HG02884 (cell line): Measurements from ENCODE around the gene RGS7.
A peak's percentile ranks its signal among the peaks of the same experiment; 100 is the strongest.
"Not testable (repeated sequence)": the region's sequence is repeated elsewhere in the genome, so short reads cannot be mapped to it uniquely, and the experiment has no call there.

Experiments used
- ATAC-seq: cut with Tn5 transposase; IDR thresholded peaks from one replicate; pipeline ENCODE4 v1.9.1; 2021; ENCODE audit warnings: mild to moderate bottlenecking, moderate library complexity; ENCODE audit not compliant: unreplicated experiment

Gene RGS7

DNA sequence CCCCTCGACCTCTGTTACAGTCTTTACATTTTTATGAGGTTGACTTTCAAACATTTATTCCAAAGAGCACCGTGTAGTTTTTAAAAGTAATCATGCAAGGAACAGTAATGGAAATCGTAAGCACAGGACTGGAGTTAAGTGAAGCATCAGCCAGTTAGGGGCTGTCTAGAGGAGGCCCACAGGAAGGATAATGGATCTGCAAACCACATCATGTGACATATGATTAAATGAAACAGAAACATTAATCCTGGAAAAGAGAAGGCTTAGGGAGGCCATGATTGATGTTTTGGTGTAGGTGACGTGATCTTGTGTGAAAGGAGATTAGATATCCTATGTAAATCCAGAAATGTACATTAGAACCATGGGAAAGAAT, 25.0 kb downstream of the RGS7 start:
- no peak for ATAC-seq

DNA sequence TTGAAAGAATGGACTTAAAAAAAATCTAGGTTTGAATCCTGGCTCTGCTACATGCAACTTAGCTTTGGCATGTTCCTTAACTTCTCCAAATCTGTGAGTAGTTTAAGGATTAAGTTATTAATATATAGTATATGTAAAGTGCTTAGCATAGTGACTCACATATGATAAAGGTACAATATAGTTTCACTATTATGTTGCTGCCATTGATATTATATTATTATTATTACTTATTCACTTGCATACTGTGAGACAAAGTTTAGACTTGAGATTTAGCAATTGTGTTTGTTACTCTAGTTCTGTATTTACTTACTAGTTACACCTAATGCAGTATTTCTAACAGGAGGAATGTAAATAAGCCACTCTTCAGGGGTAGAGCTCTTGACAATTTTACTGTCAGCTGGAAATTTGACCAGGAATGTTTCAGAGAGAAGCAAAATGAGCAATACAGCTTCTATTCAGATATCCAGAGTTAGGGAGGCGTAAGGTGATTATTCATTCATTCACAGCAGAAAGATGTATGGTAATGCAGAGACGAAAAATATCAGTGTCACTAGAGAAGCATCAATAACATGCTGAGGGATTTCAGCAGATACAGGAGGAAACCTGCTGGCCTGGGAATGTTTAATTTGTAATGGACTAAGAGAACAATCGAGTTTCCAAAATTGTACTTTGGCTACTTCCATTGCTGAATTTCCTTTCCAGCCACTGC, 25.5 kb downstream of the RGS7 start:
- peak; percentile 33 for ATAC-seq

DNA sequence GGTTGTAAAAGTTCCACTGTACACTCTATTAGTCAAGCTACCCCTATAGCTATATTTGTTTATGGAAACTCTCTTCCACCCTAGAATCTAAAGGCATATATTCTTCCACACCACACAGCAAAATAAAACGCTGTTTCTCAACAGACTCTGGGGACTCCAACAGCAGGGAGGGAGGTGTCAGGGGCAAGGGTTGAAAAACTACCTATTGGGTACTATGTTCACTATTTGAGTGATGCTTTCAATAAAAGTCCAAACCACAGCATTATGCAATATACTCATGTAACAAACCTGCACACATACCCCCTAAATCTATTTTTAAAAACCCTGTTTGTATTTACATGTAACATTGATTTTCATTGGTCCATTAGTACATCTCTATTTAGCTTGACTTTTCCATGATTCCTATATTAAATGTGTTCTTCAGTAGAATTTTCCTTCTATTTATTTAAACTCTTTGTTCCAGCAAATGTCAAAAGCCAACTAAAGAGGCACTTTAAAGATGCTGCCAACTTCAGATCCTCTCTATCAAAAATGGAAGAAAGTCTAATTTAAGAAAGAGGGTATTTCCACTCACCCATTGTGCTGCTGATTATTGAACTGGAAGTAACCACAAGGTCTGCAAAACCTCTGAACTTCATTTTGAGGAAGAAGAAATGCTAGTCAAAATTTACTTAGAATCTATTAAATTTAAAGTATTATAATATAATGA, 26.2 kb downstream of the RGS7 start:
- peak; percentile 70 for ATAC-seq

DNA sequence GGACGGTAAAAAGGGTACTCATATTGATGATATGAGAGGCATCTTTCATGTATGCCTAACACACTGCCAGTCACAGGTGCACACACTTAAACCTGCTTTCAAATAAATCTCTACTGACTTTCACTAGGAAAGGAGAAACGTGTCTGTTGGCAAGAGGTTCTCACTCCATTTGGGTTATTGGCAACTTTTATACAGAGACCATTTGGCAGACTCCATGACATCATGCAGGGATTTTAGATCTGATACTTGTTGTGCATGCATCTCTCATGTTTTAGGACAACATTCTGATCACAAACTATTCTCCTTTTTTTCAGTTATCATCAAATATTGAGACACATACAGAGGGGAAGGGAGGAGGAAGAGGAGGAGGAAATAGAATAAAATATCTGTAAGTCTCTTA, 31.5 kb downstream of the RGS7 start:
- ATAC-seq, result no peak

DNA sequence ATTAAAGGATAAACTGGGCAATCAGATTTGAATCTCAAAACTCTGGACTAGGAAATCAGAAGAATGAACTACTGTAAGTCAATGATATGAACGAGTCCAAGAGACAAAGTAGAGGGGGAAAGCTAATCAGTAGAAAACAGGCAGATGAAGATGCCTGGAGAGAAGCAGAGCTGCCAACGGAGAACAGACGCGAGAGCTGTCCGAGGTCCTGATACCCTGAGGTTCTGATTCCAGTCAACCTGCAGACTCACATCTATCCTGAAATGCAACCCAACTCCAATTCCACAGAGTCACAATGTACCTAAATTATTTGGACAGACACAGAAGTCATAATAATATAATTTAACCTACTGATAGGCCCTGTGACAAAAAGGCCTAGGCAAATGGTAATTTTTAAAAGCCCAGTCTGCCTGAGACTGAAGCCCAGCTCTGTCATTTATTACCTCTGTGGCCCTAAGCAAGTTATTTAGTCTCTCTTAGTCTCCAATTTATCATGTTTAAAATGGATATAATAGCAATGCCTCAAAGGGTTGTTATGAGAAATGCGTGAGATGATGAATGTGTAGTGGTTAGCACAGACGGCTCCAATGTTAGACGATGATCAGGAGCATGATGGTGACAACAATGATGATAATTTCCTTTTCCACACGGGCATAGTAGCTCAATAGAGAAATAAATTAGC, 33.4 kb downstream of the RGS7 start:
- no peak for ATAC-seq

DNA sequence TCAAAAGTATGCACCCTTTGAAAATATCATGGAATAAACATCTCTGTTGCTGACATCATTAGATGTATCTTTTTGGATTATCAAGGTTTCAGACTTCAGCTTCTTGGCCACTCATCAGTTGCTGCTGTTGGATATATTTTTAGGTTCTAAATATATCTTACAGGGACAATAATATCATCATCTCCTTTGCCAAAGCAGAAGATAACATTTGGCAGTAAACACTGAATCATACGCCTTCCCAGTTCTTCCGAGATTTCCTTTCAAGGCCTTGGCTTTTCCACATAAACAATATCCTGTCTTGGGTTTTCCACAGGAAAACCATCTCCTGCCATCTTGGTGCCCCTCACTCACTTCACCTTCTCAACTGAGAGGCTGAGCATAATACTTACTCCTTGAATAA, 39.3 kb downstream of the RGS7 start:
- no peak for ATAC-seq

DNA sequence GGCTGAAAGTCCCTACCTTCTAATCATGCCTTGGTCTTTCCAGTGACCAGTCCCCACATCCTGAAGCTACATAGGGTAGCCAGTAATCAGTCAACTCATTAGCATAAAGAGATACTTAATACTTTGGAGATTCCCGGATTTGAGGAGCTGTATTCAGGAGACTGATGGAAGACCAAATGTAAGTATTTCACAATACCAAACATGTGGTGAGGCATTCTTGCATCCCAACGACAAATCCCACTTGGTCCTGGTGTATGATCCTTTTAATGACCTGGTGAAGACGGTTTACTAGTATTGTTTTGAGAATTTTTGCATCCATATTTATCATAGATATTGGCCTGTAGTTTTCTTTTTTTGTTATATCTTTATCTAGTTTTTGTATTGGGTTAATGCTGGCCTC, 40.6 kb downstream of the RGS7 start:
- ATAC-seq, result no peak

DNA sequence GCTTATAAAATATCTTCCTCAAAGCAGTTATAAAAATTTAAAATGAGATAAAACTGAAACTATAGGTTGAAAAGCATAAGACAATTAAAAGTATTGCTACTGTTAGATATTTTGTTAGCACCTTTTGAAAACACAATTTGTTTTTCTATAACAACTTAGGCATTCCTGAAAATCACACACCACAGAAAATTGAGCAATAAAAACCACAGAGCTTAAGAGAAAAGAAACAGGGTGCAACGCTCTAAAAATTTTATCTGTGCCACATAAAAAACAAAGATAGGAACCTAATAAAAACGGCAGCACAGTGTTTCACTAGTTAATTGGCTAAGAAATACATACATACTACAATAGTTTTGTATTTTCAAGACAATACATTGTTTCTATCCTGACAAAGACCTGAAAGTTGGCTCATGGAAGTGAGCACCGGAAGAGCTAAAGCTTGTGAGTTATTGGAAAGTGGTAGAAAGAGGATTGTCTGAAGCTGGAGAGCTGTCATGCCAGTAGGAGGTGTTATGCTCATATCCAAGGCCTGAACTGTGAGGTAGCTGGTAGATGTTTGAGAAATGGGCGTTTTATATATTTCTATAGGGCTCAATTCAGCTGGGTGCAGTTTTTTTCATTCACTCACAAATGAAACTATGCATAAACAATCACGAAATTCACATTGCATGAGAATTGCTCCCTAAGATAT, 45.8 kb downstream of the RGS7 start:
- ATAC-seq, result no peak

DNA sequence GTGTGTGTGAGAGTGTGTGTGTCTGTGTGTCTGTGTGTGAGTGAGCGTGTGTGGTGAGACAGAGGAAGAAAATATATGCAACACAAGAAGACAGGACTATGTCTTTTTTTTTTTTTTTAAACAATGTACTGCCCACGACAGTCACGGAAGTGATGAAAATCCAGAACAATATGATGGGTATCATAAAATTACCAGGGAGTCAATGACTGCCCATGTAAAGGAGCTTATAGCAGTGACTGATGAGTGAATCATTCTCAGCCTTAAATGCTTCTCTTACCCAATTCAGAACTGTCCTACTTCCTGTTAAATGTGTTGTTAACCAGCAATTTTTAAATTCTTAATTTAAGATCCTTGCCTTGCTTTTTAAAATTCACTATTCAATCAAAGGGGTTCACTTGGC, 46.6 kb downstream of the RGS7 start:
- ATAC-seq, result no peak

DNA sequence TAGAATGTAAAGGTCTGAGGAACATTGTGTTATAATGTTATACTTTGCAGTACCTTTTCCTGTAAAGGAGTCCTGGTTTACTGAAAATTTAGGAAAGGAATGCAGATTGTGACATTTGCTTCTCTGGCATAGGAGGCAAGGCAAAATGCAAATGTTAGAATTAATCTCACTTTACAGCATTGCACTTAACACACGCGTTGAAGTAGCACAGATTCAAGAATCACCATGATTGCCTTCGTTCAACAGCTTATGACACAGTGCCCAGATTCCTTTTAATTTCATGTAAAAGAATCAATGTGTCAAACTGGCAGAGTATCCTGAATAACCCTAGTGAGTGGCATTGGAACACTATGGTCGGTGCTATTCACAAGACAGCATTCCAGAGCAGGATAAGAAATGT, 47.4 kb downstream of the RGS7 start:
- no peak for ATAC-seq

DNA sequence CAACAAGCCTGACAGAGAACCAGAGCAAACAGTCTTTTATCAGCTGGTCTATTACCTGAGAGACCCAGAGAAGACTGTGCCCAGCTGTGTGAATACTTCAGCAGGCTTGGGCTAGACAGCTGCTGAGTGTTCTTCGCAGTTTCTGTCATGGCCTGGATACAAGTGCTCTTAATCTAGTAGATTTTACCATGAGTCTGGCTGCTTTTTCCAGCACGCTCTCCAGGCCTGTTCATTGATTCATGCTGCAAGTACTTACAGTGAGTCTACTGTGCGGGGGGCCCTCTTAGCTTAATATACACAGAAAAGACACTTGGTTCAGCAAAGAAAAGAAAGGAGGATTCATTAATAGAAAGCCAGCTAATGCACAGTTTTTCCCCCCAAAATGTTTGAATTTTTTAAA, 48.5 kb downstream of the RGS7 start:
- no peak for ATAC-seq

DNA sequence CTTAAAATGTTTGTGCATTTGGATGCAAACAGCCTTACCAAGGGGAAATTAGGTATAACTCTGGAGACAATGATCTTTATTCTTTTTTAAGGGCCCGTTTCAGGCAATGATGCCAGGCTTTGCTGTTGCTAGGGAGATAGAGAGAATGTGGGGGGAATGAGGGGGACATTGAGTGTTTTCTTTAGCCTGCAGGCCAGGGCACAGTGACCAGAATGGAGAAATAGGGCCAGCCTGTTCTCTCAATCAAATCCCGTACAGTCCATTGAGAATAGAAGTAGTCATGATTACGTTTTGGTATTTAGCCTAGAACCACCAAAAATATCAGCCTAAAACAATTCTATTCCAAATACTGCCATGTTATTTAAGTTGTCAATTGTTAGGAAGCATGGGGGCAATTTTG, 49.0 kb downstream of the RGS7 start:
- no peak for ATAC-seq

DNA sequence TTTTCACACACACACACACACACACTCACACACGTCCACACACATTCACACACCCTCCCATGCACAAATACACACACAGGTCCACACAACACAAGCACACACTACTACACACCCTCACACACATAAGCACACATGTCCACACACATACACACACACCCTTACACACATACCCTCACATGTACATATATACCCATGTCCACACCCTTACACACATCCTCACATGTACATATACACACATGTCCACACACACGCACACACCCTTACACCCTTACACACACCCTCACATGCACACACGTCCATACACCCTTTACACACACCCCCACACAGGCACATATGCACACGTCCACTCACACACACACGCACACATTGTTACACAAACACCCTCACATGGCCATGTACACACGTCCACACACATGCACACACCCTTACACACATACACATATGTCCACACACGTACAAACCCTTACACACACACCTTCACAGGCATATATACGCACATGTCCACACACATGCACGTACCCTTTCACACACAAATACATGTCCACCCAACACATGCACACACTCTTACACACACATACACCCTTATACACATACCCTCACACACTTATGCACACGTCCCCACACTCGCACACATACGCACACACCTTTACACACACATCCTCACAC, 50.7 kb downstream of the RGS7 start:
- no peak for ATAC-seq

DNA sequence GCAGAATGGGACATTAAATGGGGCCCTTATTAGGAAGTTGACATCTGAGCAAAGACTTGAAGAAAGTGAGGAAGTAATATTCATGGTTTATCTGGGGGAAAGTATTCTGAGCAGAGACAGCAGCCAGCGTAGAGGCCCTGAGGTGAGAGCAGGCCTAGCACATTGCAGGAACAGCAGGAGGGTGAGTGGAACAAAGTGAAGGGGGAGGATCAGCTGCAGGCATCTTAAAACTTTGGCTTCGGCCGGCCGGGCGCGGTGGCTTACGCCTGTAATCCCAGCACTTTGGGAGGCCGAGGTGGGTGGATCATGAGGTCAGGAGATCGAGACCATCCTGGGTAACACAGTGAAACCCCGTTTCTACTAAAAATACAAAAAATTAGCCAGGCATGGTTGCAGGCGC, 55.0 kb downstream of the RGS7 start:
- ATAC-seq, result not testable (repeated sequence)

DNA sequence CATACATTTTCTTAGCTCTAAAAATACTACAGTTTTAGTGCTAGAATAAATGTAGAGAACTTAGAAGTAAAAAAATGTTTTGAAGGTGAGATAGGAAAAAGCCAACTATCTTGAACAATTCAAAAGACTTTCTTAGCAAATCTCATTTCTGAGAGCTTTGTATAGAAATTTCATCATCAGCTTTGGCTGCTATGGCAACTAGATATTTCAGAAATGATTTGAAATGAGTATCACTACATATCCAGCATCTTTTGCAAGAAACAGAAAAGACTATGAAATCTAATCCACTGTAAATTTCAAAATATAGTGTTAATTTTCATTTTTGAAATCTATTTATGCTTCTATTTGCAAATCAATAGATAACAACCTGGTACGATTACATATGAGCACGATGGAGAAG, 57.7 kb downstream of the RGS7 start:
- ATAC-seq, result no peak

DNA sequence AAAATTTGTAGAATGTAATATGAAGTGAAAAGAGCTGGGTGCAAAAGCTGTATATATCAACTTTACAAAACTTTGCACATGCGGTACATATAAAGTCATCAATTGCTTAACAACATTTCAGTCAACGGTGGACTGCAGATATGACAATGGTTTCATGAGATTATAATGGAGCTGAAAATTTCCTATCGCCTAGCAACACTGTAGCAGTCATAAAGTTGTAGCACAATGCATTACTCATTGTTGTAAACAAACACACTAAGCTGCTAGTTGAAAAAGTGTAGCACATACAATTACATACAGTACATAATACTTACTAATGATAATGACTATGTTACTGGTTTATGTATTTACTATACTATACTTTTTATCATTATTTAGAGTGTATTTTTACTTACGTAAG, 64.0 kb downstream of the RGS7 start:
- ATAC-seq, result no peak

DNA sequence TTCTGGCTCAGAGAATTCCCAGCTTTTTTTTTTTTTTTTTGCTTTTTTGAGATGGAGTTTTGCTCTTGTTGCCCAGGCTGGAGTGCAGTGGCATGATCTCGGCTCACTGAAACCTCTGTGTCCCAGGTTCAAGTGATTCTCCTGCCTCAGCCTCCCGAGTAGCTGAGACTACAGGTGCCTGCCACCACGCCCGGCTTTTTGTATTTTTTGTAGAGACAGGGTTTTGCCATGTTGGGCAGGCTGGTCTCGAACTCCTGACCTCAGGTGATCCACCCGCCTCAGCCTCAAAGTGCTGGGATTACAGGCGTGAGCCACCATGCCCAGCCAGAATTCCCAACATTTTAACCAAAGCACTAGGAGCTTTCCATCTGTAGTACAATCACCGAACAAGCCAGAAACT, 65.5 kb downstream of the RGS7 start:
- not testable (repeated sequence) for ATAC-seq

DNA sequence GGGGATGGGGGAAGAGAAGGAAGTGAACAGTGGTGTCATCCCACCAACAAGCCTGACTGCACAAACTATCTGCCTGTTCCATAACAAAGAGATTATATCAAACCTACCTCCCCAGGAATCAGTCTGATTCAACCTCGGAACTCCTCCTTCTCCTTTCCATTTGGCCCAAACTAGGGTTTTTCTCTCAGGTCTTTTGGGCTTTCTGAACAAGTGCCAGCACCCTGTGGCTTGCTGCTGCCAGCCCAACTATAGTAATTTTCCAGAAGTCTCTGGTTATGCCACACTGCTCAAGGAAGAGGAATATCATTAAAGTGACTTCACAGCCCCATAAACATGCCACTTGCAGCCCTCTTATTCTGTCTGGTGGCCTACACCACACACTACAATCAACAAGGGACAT, 70.5 kb downstream of the RGS7 start:
- ATAC-seq, result no peak

DNA sequence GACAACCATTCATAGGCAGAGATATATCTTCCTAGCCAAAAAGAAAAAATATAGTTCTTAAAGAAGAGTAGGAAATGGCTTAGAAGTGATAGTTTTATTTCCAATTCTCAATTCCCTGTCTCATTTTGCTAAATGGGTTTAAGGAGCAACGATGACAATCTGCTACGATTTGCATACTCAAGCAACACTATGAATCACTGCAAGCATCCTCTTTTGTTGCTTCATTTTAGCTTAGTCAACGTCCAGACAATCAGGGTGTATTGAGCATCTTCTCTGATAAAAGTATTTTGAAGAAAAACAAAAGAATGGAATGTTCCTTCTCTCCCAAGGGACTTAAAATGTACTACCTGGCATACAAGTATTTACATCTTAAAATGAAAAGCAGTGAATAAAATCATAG, 80.6 kb downstream of the RGS7 start:
- no peak for ATAC-seq

DNA sequence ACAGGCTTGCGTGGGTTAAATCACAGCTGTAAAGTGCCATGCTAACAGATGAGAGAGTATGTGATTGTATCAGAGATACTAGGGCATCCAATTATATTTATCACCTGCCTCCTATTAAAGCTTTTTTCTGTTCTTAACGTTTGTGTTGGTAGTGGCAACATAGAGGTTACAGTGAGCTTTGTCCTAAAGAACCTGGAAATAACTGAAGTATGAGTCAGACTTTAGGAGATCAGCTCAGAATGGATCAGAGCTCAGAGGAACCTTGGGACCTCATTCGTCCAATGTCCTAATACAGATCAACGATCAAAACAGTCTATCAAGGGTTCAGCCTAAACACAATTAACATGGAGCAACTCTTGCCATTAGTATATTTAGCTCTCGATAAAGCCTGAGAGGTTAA, 81.0 kb downstream of the RGS7 start:
- no peak for ATAC-seq

DNA sequence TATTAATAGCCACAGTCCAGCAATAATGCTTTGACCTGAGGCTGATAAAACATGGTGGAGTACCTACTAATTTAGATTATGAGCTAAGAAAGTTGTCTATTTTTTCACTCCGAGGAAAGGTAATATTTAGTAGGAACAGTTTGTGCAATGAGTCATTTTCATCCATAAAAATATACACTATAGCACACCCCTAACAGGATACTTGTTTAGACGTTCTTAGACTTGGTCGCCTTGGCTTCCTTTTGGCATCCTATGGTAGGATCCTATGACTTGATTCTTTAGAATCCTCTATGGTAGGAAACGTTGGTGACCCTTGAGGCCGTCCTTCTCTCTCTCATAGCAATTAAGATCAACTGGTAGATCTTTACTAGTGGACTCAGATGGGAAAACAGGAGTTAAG, 81.8 kb downstream of the RGS7 start:
- ATAC-seq, result no peak
